SK-N-SH (cell line): ENCODE results near the gene PTMS. TPM values are rescaled to one million over a fixed set of nuclear protein-coding genes. Genes with fewer than 3 reads are reported as not detected.

Experiments used
- CTCF ChIA-PET: fragments of 300-600, 350-600 bp; formaldehyde crosslinking; extraction: SDS; loops from one replicate; lab custom pipeline; 2021; lab: Yijun Ruan, JAX
- POLR2A ChIA-PET: fragments of 350-600 bp; sonication (Branson Sonifier 250); formaldehyde crosslinking; extraction: SDS; loops from one replicate; lab custom pipeline; 2020; ENCODE audit warnings: antibody characterized with exemption, inconsistent platforms; lab: Yijun Ruan, JAX
- DNase-seq: peaks from one replicate; pipeline ENCODE4 v3.0.0; 2012
- H2AFZ ChIP-seq: fragments of 200-600 bp; sonication (generic); 2 replicates; pipeline ENCODE4 v1.8.1; 2016; ENCODE audit warnings: antibody characterized with exemption, mild to moderate bottlenecking, low read depth
- H3F3A ChIP-seq: fragments of 200-600 bp; sonication (generic); replicated peaks from 2 replicates; pipeline ENCODE3; 2016; ENCODE audit warnings: antibody characterized with exemption, mild to moderate bottlenecking; ENCODE audit not compliant: insufficient read depth
- H3K27ac ChIP-seq, 2 experiments: fragments of 200-500 bp in 1 of 2; fragments of 200-600 bp in 1 of 2; sonication (Bioruptor generic) in 1 of 2; sonication (generic), shearing (Covaris generic) in 1 of 2; 2 replicates each; pipeline versions ENCODE4 v1.5.1 to v1.6.1; 2014 to 2016; ENCODE audit warnings: low read depth in 2 of 2, inconsistent platforms in 1 of 2, low read length in 1 of 2, mild to moderate bottlenecking in 1 of 2, mixed read lengths in 1 of 2
- H3K27me3 ChIP-seq: fragments of 200-600 bp; sonication (generic), shearing (Covaris generic); 2 replicates; pipeline ENCODE4 v1.6.1; 2016; ENCODE audit warnings: mixed run types; ENCODE audit not compliant: insufficient read depth
- H3K36me3 ChIP-seq, 2 experiments: fragments of 200-500 bp in 1 of 2; fragments of 200-600 bp in 1 of 2; sonication (Bioruptor generic) in 1 of 2; sonication (generic) in 1 of 2; replicated peaks in 1 of 2; 2 replicates each; pipeline versions ENCODE3 to v1.5.1; 2014 to 2016; ENCODE audit warnings: low read length in 1 of 2, mild to moderate bottlenecking in 1 of 2; ENCODE audit not compliant: insufficient read depth in 2 of 2, control insufficient read depth in 1 of 2
- H3K4me1 ChIP-seq, 2 experiments: fragments of 200-500 bp in 1 of 2; fragments of 200-600 bp in 1 of 2; sonication (Bioruptor generic) in 1 of 2; sonication (generic), shearing (Covaris generic) in 1 of 2; 2 replicates each; pipeline versions ENCODE4 v1.5.1 to v1.6.1; 2014 to 2016; ENCODE audit warnings: low read depth in 1 of 2, low read length in 1 of 2, mixed run types in 1 of 2; ENCODE audit not compliant: insufficient read depth in 2 of 2, control insufficient read depth in 1 of 2
- H3K4me2 ChIP-seq: fragments of 200-600 bp; sonication (generic), shearing (Covaris generic); 2 replicates; pipeline ENCODE4 v1.6.1; 2017; ENCODE audit warnings: mixed run types
- H3K4me3 ChIP-seq, 2 experiments: fragments of 200-500 bp in 1 of 2; fragments of 200-600 bp in 1 of 2; sonication (Bioruptor generic) in 1 of 2; sonication (generic), shearing (Covaris generic) in 1 of 2; 2 replicates each; pipeline versions ENCODE4 v1.5.1 to v1.8.1; 2014 to 2016; ENCODE audit warnings: low read depth in 2 of 2, inconsistent platforms in 1 of 2, low read length in 1 of 2, mild to moderate bottlenecking in 1 of 2, mixed read lengths in 1 of 2, moderate library complexity in 1 of 2
- H3K79me2 ChIP-seq: fragments of 200-600 bp; sonication (generic); 2 replicates; pipeline ENCODE4 v1.8.1; 2017; ENCODE audit warnings: mild to moderate bottlenecking; ENCODE audit not compliant: insufficient read depth
- H3K9ac ChIP-seq: fragments of 200-600 bp; sonication (generic); 2 replicates; pipeline ENCODE4 v1.6.1; 2017; ENCODE audit warnings: mixed run types
- H3K9me2 ChIP-seq: fragments of 200-600 bp; sonication (generic); 2 replicates; pipeline ENCODE4 v1.6.1; 2017; ENCODE audit warnings: mixed run types
- H3K9me3 ChIP-seq: fragments of 200-600 bp; sonication (generic); 2 replicates; pipeline ENCODE4 v1.6.1; 2017; ENCODE audit warnings: mixed run types, mild to moderate bottlenecking, moderate library complexity
- H4K20me1 ChIP-seq: fragments of 200-600 bp; sonication (generic); 2 replicates; pipeline ENCODE4 v1.6.1; 2017; ENCODE audit warnings: mild to moderate bottlenecking, mixed run types; ENCODE audit not compliant: insufficient read depth
- CHD2 ChIP-seq: fragments of 150-350 bp; IDR thresholded peaks from 2 replicates; pipeline ENCODE4 v1.6.1; 2018; ENCODE audit warnings: low read length; ENCODE audit not compliant: partially characterized antibody
- EP300 ChIP-seq, 2 experiments: IDR thresholded peaks; 2 replicates each; pipeline versions ENCODE4 v1.4.0 to v1.6.1; 2012; ENCODE audit warnings: borderline replicate concordance in 1 of 2, low read depth in 1 of 2, low read length in 1 of 2
- FOSL2 ChIP-seq: IDR thresholded peaks from 2 replicates; pipeline ENCODE4 v1.4.0; 2012; ENCODE audit warnings: low read depth, mild to moderate bottlenecking, moderate library complexity, borderline replicate concordance
- FOXJ3 ChIP-seq: sonication (generic); formaldehyde crosslinking; IDR thresholded peaks from 2 replicates; pipeline ENCODE4 v1.5.1; 2020; ENCODE audit warnings: mild to moderate bottlenecking, missing genetic modification reagents
- GATA2 ChIP-seq: sonication (generic); formaldehyde crosslinking; IDR thresholded peaks from 2 replicates; pipeline ENCODE4 v1.5.0; 2020; ENCODE audit warnings: mild to moderate bottlenecking, missing genetic modification reagents
- IRF3 ChIP-seq: fragments of 150-350 bp; IDR thresholded peaks from 2 replicates; pipeline ENCODE4 v1.6.1; 2016; ENCODE audit warnings: mild to moderate bottlenecking, low read depth, low read length
- MXI1 ChIP-seq: IDR thresholded peaks from 2 replicates; pipeline ENCODE4 v1.6.1; 2012; ENCODE audit warnings: mild to moderate bottlenecking, low read depth, low read length, improper control_type of control experiment
- NRF1 ChIP-seq: IDR thresholded peaks from 2 replicates; pipeline ENCODE4 v1.6.1; 2012; ENCODE audit warnings: low read depth, mild to moderate bottlenecking, low read length
- POLR2AphosphoS5 ChIP-seq: IDR thresholded peaks from 2 replicates; pipeline ENCODE4 v1.6.1; 2012; ENCODE audit warnings: low read depth, low read length
- SIN3A ChIP-seq: IDR thresholded peaks from 2 replicates; pipeline ENCODE4 v1.6.1; 2012; ENCODE audit warnings: low read depth, mild to moderate bottlenecking, low read length, moderate library complexity, borderline replicate concordance
- SMC3 ChIP-seq: IDR thresholded peaks from 2 replicates; pipeline ENCODE4 v1.6.1; 2012; ENCODE audit warnings: low read depth, low read length, improper control_type of control experiment
- TCF12 ChIP-seq: IDR thresholded peaks from 2 replicates; pipeline ENCODE4 v1.4.0; 2012
- TEAD4 ChIP-seq: IDR thresholded peaks from 2 replicates; pipeline ENCODE4 v1.4.0; 2012; ENCODE audit warnings: mild to moderate bottlenecking, borderline replicate concordance; ENCODE audit not compliant: insufficient read depth
- WGBS: methylation state at CpG from one replicate; pipeline ENCODE4 v1.1.6; 2017; ENCODE audit warnings: low lambda C conversion rate; 5-methylcytosine and 5-hydroxymethylcytosine counted together
- polyA plus RNA-seq, 3 experiments: library from polyadenylated mRNA; depleted of rRNA; stranded (reverse); fragments of >200 nt; gene quantifications; 2 replicates each; pipeline ENCODE4 v1.2.3, GENCODE V29; 2012
- TF ChIP-seq, protein P1 (sequence below): IDR thresholded peaks from 2 replicates; pipeline ENCODE4 v1.4.0; 2012; ENCODE audit warnings: low read depth

The PTMS gene
- polyA plus RNA-seq, 1 of the 3 experiments (the other 2 are of a cell fraction): 661 TPM

DNA sequence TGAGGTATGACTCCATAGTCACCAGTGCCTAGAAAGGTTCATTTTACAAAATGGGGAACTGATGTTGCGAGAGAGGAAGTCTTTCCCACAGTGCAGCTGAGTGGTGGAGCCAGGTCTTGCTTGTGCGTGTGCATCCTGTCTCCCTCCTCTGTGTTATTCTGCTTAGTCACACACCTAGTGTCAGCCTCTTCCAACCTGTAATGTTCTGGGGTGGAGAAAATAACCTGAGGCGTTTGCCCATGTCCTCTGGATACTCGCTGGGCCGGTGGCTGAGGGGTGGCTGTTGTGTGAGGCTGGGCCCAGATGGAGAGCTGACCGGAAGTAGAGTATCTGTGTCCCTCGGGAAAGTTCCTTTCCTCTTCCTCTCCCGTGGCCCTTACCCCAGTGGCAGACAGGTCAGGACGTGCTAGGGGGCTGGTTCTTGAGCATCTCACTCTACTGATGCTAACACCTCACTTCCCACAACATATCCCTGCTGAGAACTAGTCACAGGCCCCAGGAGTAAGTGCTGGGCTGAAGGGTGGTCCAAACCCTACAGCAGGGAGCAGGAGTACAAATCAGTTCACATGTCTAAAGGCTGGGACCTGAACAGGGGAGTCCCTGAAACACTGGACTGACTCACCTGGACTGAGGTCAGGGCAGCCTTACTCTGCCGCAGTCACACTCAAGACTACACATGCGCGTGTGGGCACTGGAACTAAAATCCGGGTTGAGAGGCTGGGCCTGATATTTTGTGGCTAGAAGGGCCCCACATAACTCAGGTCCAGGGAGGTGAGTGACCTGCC is 20.2 kb upstream of the PTMS start:
- Histone ChIP-seq H3K27ac (no peak overlapping the region), H3K4me3 (no peak overlapping the region), H3F3A (peaks cover 16% of the 10 kb centered on the region), H3K4me1 (no peaks in the 10 kb centered on the region; a peak in 2 of 4 replicates), H3K9me2 (no peaks in the 10 kb centered on the region), H3K36me3 (peaks cover 33 to 42% of the 10 kb centered on the region in 2 experiments), H3K27me3 (no peaks in the 10 kb centered on the region), H3K9me3 (no peaks in the 10 kb centered on the region), H4K20me1 (0 out of 2 replicates have a peak, but pooled peaks cover 4% of the 10 kb centered on the region), H3K79me2 (peaks cover 15% of the 10 kb centered on the region; the same call in 1 of the 2 replicates), H3K9ac (no peak overlapping the region), H3K4me2 (no peak overlapping the region), H2AFZ (no peak overlapping the region)
- TF ChIP-seq IRF3 (no peak), TEAD4 (no peak), MXI1 (no peak), CHD2 (no peak)
- DNase-seq: no peak
- 92% methylated on average over 8 of the region's 13 CpGs for WGBS
- ChIA-PET CTCF (interaction anchor here (1.6 to 6.9 kb wide), 3 partner anchors 7 to 34 kb away, joined by 5 to 53 read pairs (median 7); partner anchors contain the start of gene MLF2), POLR2A (interaction anchor here (1.2 kb wide), 1 partner anchor 32 kb away, joined by 3 read pairs; no protein-coding TSS in a partner anchor)

DNA sequence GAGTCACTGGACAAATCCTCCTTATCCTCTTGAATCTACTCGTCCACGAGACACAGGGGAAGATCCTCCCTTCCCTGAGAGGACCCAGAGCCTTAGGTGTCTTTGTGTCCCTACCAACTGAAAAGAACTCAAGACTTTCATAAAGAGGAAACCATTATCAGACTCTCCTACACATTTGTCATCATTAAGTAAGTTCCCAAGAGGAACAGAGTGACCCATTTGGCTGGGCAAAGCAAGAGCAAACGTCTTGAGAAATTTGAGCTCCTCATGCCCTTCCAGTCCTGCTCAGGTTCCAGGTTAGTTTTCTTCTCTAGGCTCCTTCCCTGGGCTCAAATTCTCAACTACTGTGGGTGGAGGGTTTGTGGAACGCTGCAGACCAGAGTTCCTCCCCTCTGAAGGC is 18.9 kb upstream of the PTMS start:
- Histone ChIP-seq H2AFZ (no peak overlapping the region), H3K27ac (no peak overlapping the region), H3K4me1 (peaks cover 8 to 9% of the 10 kb centered on the region in 2 experiments)
- POLR2A ChIA-PET: interaction anchor here (1.2 kb wide), 1 partner anchor 31 kb away, joined by 3 read pairs; no protein-coding TSS in a partner anchor
- TF ChIP-seq POLR2AphosphoS5: no peak
- no peak for TF ChIP-seq EP300 (IDR thresholded peaks at IDR 0.05; ENCODE audit: borderline replicate concordance in 1 of 2, low read depth in 1 of 2, low read length in 1 of 2)
- no peak for TF ChIP-seq GATA2
- TF ChIP-seq NRF1: no peak
- TF ChIP-seq, protein P1, sequence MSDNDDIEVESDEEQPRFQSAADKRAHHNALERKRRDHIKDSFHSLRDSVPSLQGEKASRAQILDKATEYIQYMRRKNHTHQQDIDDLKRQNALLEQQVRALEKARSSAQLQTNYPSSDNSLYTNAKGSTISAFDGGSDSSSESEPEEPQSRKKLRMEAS: no peak
- TF ChIP-seq CHD2: no peak
- no peak for TF ChIP-seq TCF12
- no peak for TF ChIP-seq FOXJ3 (CRISPR knock-in tag)
- no peak for TF ChIP-seq SIN3A
- no peak for TF ChIP-seq SMC3
- TF ChIP-seq FOSL2: no peak
- TF ChIP-seq, all 33 proteins: peak for 0
- no peaks in the 10 kb centered on the region for H3K9me3 ChIP-seq
- 86% methylated on average over 4 of the region's 4 CpGs for whole genome bisulfite sequencing
- H3K4me2 ChIP-seq: no peak overlapping the region
- H3K27me3 ChIP-seq: no peaks in the 10 kb centered on the region
- CTCF ChIA-PET: interaction anchor here (1.3 to 1.6 kb wide), 2 partner anchors 33 to 78 kb away, joined by 5 to 7 read pairs; no protein-coding TSS in a partner anchor
- H3F3A ChIP-seq: peaks cover 16% of the 10 kb centered on the region
- DNase-seq: no peak
- no peak overlapping the region for H3K9ac ChIP-seq
- H3K9me2 ChIP-seq: no peaks in the 10 kb centered on the region
- no peak overlapping the region for H3K4me3 ChIP-seq
- peaks cover 12% of the 10 kb centered on the region for H4K20me1 ChIP-seq
- peaks cover 43 to 52% of the 10 kb centered on the region in 2 experiments for H3K36me3 ChIP-seq
- peaks cover 27% of the 10 kb centered on the region for H3K79me2 ChIP-seq
